Fibroblast of skin of right biceps (primary cell): ENCODE data around the gene IMPA2.

Experiments used
- DNase-seq: peaks from one replicate; pipeline ENCODE4 v3.0.0-alpha.2; 2013

The IMPA2 gene

DNA sequence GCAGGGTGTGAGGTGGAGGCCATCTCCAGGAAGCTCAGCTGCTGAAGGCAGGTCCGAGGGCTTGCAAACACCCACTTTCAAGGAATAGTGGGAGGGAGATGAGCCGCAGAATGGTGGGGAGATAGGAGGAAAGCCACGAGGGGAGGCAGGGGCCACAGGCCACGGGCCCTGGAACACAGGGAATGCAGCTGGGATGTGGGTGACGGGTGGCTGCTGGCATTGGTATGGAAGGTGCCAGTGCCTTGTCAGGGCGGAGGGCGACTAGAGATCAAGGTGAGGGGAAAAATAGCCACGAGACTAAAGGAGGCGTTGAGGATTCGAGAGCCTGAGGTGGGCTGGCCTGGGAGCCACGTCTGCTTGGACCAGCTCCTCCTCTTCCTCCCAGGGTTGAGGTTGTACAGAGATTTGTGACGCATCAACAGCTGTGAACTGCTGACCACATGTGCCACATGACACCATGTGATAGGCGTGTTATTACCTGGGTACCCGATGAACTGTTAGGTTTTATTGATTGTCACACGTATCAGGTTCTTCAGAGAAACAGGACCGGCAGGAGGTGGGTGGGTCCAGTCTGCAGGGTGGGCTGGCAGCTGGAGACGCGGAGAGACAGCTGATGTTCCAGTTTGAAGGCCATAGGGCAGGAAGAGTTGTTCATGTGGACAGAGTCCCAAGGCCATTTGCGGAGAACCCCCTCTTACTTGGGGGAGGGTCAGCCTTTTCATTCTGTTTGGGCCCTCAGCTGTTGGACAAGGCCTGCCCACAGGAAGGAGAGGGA is 9.9 kb downstream of the IMPA2 start:
- no peak for DNase-seq

DNA sequence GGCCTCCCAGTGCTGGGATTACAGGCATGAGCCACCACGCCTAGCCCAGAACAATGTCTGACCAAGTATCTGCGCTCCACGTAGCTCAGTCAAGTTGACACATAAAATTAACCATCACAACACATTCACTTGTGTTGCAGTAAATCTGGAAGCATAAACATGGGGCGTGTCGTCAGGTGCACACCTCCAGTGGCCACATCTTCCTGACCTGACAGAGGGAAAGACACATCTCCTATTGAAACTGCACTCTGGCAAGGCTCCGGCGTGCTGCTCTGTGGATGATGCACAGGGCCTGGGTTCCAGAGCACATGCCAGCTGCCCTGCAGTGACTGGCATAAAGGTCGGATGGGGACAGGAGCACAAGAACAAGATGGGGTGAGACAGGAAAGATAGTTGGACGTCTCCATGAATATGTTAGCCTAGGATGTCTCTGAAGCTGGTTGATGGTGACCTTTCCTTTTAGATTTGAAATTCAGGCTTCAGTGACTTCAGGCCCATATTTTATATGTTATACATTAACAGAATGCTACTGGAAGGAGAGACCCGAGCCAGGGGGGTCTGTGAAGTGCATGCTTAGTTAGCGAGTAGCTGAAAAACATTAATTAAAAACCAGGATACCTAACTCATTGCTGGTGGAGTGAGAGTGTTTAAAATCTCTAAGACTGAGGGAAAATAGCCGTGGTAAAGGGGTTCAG is 10.9 kb downstream of the IMPA2 start:
- DNase-seq = no peak

DNA sequence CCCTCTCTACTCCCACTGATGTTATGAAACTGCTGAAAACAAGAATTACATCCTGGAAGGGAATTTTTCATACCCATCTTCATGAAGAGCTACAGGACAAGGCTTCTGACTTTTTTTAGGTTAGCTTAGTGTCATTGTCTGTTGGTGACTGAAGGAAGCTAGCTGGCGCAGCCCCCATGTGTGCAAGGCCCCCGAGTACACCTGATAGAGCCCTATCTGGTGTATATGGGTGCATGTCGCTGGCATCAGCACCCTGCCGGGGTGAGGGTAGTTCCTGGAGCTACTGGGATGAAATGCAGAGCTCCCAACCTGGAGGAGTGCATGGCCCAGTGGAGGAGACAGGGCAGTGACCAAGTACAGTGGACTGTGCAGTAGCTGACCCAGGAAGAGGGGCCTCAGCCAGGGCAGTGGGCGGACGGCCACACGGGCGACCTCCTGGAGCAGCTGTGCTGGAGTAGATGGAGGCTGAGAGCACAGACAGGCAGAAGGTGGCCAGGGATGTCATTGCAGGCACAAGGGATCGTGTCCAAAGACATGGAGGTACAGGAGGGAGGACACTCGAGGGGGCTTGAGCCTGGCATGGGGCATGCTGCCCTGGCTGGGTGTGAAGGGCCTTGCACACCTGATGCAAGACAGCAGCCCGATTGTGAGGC is 12.1 kb downstream of the IMPA2 start:
- no peak for DNase-seq

DNA sequence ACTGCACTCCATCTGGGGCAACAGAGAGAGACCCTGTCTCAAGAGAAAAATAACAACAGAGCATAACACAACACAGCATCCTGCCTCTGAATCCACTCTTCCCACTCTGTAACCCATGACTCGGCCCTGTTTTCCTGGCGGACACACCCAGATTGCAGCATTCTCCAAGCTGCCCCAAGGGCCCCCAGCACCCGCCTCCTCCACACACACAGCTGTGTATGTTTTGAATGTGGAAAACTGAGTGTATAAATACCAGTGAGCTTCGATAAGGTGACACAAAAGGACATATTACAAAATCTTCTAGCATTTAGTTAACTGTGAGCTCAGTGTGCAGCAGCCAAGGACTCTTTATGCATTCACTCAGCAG is 13.0 kb downstream of the IMPA2 start:
- peak; percentile 36 for DNase-seq

DNA sequence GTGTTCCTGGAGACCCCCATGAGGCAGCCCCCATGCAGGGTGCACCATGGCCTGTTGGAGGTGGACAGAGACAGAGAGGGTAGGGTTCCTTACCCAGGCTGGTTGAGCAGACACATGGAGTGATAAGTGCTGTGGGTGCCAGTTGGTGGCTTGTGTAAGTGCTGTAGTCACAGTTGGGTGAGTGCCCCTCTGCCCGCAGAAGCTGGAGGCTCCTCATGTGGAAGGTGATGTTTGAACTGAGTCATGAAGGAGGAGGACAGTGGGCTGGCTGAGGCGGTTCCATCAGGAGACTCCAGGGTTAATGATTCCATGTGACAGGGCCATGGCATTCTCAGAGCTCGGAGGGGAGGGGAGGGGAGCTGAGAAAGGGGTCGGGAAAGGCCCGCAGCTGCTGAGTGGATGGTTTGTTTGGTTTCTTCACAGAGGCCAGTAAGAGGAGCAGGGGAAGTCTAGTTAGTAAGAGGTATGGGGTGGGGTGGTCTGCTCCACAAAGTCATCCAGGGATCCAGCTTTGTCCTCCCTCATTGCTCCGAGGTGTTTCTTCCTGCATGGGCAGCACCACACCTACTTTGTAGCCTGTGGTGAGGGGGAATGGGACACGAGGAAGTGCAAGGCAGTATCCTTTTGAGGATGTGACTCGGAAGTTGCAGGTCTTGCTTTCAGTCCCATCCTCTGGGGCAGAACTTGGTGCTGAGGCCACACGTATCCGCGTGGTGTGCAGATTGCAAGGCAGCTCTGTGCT is 13.6 kb downstream of the IMPA2 start:
- no peak for DNase-seq

DNA sequence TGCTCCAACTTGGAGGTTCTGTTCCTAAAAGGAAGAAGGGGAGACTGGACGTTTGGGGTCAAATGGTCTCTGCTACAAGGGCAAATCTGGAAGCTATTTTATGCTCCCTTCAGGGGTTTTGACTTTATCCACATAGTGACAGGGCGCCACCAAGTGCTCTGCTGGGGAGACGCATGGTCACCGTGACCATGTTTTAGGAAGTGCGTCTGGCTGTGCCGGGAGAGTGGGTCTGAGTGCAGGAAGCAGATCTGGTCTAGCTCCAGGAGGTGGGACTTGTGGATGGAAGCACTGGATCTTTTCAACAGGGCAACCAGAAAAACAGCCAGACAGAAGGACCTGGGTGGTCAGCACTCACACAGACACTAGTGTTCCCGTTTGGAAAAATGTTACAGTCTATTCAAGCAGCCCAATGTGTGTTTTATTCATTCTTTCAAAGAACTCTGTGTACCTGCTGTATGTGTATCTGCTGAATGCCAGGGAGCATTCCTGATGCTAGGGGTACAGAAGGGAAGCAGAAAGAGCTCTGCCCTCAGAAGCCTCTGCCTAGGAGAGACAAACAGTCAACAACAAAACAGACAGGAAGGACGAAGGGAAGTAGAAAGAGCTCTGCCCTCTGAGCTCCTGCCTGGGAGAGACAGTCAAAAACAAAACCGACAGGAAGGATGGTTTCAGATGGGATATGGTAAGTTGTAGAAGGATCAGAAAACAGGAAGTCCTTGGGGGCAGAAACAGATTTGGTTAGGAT is 14.3 kb downstream of the IMPA2 start:
- DNase-seq = peak; percentile 71

DNA sequence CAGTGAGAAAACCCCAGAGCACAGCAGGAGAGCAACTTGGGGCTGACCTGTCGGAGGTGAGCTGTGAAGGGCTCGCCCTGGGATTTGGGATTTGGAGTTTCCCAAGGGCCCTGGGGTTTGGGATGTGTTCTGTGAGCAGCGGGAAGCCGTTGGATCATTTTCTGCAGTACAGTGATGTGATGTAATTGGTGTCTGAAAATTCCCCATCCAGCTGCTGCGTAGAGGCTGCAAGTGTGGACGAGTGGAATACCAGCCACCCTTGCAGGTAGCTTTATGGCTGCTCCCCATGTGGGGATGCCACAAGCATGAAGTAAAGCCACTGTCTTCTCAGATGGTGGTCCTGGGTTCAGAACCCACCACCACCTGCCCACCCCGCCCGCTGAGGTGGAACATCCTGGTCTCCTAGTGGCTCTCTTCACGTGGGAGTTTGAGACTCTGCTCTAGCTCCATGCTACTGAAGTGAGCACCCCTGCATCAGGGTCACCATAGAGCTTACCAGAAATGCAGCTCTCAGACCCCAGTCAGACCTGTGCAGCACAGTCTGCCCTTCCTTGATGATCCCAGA is 15.0 kb downstream of the IMPA2 start:
- no peak for DNase-seq

DNA sequence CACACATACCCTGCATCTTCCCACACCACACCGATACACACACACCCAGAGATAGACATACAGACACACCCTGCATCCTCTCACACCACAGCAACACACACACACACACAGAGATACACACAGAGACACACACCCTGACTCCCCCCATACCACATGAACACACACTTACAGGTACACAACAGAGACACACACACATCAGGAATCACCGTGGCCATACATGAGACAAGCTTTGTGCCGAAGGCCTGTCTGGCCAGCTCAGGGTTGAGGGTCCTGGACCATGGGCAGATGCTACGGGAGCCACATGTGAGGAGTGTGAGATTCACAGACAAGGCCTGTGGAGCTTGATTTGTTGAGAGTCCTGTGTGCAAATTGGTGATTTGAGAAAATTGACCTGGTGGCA is 15.6 kb downstream of the IMPA2 start:
- DNase-seq = no peak

DNA sequence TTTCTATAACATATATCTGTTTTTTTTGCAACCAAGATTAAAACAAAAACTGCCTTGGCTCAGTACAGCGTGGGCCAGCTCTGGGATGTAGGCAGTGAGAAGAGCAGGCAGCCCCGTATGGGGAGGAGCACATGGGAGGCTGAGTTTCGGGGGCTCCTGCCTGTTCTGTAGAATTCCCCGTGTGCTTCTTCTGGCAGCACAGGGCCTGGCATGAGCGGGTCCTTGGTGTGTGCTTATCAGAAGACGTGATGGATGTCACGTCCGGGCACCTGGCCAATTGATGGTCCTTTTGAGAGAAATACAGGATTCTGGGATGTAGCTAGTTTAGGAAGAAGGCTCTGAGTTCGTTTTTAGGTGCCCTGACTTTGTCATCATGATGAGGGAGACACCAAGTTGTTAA is 16.2 kb downstream of the IMPA2 start:
- no peak for DNase-seq

DNA sequence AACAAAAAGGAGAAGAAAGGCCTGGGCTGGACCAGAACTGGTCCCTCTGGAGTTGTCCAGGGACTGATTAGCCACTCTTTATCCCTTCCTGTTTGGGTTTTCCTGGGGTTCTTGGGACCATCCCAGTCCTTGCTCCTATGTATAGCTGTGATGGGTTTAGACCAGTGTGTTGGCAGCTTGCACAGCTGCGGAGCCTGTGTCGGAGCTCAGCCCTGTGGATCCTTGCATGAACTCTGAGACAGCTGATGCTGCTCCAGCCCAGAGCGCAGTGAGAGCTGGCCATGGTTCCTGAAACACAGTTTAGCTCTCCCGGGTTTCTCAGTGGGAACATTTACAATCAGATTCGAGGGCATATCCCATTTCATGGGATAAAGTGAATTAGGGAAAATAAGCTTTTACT is 16.9 kb downstream of the IMPA2 start:
- no peak for DNase-seq

DNA sequence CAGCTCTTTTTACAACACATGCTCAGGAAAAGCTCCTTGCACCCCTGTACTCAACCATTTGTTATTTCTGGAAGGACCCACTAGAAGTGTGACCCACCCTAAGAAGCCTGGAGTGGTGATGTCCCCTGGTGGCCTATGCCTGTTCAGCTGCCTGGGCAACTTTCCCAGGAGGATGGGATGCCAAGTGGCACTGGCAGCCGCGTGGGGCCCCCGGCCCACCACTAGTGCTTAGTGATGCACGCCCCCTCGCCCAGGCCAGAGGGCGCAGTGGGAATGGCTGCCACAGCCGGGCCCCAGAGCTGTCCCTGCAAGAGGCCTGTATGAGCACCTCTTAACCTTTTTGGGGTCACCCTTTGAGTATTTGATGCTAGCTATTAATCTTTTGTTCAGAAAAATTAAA is 18.1 kb downstream of the IMPA2 start:
- no peak for DNase-seq

DNA sequence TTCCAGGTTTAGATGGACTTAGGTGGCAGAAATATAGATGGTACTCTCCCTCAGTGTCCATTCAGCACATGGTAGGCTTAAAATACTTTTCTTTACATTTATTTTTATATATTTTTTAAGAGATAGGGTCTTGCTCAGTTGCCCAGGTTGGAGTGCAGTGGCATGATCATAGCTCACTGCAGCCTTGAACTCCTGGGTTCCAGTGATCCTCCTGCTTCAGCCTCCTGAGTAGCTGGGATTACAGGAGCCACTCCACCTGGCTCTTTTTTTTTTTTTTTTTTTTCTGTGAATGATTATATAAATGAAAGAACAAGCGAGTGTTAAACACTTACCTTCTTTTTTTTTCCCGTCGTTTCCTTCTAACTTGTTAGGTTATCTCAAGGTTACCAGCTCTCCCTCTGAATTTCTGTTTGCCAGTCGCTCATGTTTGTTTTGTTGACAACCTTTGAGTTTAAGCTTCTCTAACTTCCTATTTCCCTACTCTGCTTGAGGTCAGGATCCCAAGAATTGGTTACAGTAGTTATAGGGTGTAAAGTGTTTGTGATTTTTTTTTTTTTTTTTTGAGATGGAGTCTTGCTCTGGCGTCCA is 18.9 kb downstream of the IMPA2 start:
- DNase-seq = no peak

DNA sequence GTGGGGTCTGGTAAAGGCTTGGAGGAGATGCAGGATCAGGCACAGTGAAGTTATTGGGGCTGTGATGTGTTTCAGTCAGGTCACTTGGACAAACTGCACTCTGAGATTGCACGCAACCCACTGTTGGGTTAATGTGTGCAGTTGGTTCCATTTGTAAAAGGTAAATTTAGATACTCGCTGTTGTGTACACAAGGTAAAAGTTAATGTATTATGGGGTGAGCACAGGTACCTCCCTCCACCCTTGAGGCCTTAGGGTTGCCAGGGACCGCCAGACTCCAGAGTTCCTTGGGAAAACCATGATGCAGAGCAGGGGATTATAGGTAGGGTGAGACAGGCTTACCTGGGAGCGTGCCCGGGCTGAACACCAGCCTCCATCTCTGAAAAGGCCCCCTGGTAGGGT is 20.1 kb downstream of the IMPA2 start:
- no peak for DNase-seq

DNA sequence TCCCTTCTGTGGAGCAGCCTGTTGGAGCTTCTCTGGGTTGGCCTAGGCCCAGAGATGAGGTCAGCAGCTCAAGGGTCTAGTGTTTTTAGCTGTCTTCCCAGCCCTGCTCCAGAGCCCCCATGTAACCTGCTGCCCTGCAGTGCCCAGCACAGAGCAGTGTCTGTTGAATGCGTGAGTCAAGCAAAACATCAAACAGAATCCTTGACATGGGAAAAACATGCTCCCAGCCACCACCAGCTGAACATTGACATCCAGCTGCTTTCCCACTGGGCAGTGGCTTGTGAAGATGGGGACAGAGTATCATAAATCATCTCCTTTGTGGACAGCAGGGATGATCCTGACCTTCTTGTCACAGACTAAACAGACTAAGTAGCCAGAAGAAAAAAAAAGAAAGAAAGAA is 22.6 kb downstream of the IMPA2 start:
- DNase-seq = no peak

DNA sequence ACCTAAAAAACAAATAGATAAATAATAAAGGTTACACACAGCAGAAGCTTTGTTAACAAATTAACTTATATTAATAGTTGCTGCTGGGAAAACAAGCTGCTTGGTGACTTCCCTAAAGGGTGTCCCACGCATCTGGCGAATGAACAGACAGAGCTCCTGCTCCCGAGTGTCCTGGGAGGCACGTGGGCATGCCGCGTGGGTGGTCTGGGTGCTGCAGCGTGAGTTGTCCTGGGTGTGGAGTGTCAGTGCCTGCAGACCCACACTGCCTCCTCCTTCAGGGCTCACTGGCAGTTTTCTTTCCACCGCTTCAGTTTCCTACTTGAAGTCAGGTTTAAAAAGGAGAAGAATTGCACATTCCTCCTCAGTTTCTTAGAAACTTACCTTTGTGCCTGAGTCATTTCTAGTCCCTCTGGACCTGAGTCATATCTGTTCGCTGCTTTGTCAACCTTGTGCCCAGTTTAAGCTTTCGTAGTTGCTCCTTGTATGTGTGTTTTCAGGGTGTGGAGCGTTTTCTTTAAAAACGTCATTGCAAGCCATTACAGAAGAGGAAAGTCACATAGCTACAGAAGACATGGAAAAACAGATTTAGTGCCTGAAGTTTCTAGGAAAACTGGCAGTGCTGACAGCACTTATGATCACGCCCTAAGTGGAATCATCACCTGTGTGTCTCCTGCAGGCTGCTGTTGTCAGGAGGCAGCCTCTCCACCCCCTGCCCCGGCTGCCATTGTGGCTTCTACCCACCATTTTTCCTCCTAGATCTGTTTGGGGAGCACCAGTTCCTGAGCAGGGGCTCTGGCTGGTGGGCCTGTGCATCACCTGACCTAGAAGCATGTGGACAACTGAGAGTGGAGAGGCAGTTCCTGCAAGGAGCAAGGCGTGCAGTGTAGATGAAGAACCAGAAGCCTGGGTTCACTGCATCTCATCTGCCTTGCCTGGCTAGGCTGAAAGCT is 24.5 kb downstream of the IMPA2 start:
- DNase-seq = no peak

DNA sequence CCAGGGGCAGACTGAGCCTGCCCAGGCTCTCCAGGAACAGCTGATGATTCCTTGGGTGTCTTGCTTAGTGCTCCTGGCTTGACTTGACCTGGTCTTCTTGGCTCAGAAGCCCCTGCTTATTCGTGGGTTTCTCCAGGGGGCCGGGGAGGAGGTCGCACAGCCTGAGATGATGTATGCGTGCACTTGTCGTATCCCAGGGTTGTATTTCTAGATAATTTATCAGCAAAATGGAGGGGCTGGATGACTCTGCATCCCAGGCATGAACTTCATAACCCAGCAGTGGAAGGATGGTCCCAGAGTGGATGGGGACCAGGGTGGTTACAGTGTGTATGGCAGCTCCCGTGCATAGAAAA is 25.2 kb downstream of the IMPA2 start:
- no peak for DNase-seq

DNA sequence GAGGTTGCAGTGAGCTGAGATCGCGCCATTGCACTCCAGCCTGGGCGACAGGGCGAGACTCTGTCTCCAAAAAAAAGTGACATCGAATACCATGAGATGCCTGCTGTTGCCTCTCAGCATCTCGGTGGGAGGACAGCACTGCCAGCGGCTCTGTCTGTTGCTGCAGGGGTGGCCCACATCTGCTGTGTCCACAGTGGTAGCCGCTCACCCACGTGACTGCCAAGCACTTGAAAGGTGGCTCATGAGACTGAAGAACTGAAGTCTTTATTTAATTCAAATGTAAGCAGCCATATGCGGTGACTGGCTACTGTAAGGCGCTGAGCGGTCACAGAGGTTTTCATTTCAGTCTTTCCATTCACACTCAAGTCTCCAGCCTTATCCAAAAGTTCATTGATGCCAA is 25.8 kb downstream of the IMPA2 start:
- DNase-seq = no peak

DNA sequence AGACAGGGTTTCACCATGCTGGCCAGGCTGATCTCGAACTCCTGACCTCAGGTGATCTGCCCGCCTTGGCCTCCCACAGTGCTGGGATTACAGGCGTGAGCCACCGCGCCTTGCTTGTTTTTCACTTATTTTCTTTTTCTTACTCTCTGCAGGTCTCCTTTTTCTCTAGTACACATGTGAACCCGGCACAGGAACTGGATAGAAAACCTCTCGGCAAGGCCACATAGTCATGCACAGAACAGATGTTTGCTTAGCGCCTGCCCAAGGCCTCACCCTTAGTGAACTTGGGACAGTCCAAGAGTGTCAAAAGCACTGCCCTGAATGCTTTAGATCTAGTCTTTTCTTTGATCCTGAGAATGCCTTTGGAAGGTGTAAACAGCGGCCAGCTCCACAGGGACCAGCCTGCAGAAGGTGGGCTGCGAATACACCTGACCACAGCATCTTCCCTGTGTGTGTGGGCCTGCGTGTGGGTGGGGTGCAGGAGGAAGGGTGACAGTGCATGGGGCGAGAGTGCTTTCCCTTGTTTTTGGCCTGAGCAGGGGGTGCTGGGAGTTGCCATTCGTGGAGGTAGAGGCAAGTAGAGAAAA is 27.0 kb downstream of the IMPA2 start:
- DNase-seq = no peak

DNA sequence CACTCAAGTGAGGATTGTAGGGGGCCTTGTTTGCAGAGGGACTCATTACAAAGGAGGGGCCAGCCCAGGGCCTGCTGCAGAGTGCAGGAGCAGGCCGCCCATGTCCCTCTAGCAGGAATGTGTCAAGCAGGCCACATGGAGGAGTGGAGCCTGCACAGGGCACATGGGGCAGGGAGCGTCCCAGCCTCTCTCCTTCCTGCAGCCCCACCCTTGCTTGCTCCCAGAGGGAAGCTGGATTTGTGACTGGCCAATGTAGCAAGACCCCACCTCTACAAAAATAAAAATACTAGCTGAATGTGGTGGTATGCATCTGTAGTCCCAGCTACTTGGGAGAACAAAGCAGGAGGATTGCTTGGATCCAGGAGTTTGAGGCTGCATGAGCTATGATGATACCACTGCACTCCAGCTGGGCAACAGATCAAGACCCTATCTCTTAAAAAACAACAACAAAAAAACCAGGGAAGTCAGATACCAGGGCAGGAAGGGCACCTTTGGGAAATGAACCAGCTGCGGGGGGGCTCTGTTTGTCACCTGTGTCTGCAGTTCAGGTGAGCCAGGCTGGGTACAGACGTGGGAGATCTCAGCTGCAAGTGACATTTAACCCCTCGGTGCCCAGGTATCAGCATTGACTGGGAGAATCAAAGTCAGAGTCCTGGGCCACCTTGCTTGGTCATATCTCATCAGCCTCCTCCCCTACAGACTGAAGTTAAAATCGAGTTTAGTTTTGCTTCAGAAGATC is 27.7 kb downstream of the IMPA2 start:
- DNase-seq = no peak
